Measurements from ENCODE around the gene SSBP4. TPM values are rescaled to one million over a fixed set of nuclear protein-coding genes. Genes with fewer than 3 reads are reported as not detected.

Gene SSBP4
- total RNA-seq, 1 experiment from 2014 or later: 46.1 TPM

GRCh38 chr19:18373407-18373891, 45.7 kb upstream of the SSBP4 start:
- H3K27ac Mint-ChIP-seq: peak overlapping the region; percentile 97 to 98 (median 97)
- peak overlapping the region; percentile 68 for H2BK12ac ChIP-seq (ENCODE audit: insufficient read length, low read depth, low read length)
- no peaks in the 10 kb centered on the region for H3K79me1 ChIP-seq (ENCODE audit: insufficient read depth, low read depth, low read length, poor library complexity, severe bottlenecking)
- no peaks in the 10 kb centered on the region for H3K23me2 ChIP-seq (ENCODE audit: insufficient read length, low read depth, low read length, poor library complexity, severe bottlenecking)
- no peak overlapping the region for H2AFZ ChIP-seq (ENCODE audit: low read length)
- H3K14ac ChIP-seq (ENCODE audit: insufficient read depth, low read length): peak overlapping the region; percentile 87; the same call in 1 of the 2 replicates
- no peaks in the 10 kb centered on the region for H3K79me2 ChIP-seq (ENCODE audit: insufficient read depth, low read length)
- no peaks in the 10 kb centered on the region; a peak in 1 of 5 replicates for H3K9me3 Mint-ChIP-seq
- peaks cover 0 to 2% (median 2%) of the 10 kb centered on the region in 3 experiments; a peak in 1 of 7 replicates for H3K36me3 Mint-ChIP-seq (ENCODE audit: insufficient read depth in 1 of 3, low read depth in 3 of 3)
- no peaks in the 10 kb centered on the region for H3K27me3 ChIP-seq (ENCODE audit: insufficient read depth, low read length)
- peak overlapping the region; percentile 48 for H3K4ac ChIP-seq (ENCODE audit: low read depth, low read length)
- peak overlapping the region; percentile 15 for H2BK120ac ChIP-seq (ENCODE audit: low read depth, low read length, poor library complexity, severe bottlenecking)
- no peak overlapping the region for H3K23ac ChIP-seq (ENCODE audit: insufficient read length, low read depth, low read length)
- H3K9ac ChIP-seq (ENCODE audit: extremely low read depth, insufficient read length, low read length): no peak overlapping the region
- no peak for TF ChIP-seq CTCF (conservative IDR thresholded peaks at IDR 0.05)
- H3K4me2 ChIP-seq (ENCODE audit: insufficient read depth, insufficient read length, low read length): no peak overlapping the region
- no peak overlapping the region; a peak in 1 of 5 replicates for H3K4me3 Mint-ChIP-seq
- peak overlapping the region; percentile 90 for H4K8ac ChIP-seq (replicated peaks; ENCODE audit: insufficient read length, low read depth, low read length)
- peak overlapping the region; percentile 51 for H2BK5ac ChIP-seq (ENCODE audit: insufficient read length, low read length)
- peaks cover 22 to 26% of the 10 kb centered on the region in 2 experiments for H3K4me1 Mint-ChIP-seq
- peak overlapping the region; percentile 77 for H4K5ac ChIP-seq (ENCODE audit: insufficient read length, low read depth, low read length)
- peaks cover 2% of the 10 kb centered on the region for H4K20me1 ChIP-seq (ENCODE audit: control insufficient read depth, insufficient read depth, insufficient read length)
- no peaks in the 10 kb centered on the region; the same call in 1 of the 2 replicates for H3K27me3 Mint-ChIP-seq (ENCODE audit: low read depth)
- peak overlapping the region; percentile 40 for H3T11ph ChIP-seq (ENCODE audit: low read length)
- no peak overlapping the region for H2BK15ac ChIP-seq (ENCODE audit: low read depth, low read length)
- peaks cover 2% of the 10 kb centered on the region; the same call in 1 of the 2 replicates for H3K4me1 ChIP-seq (ENCODE audit: insufficient read depth, low read length)
- H4K91ac ChIP-seq (ENCODE audit: insufficient read length, low read depth, low read length): peak overlapping the region; percentile 77
- DNase-seq: no peak
- no peak overlapping the region for H3K56ac ChIP-seq (ENCODE audit: insufficient read length, low read depth, low read length)
- H2BK20ac ChIP-seq (ENCODE audit: low read depth, low read length, poor library complexity, severe bottlenecking): no peak overlapping the region
- H3K27ac ChIP-seq (ENCODE audit: insufficient read length, low read depth, low read length): peak overlapping the region; percentile 67
- no peaks in the 10 kb centered on the region for H3K9me3 ChIP-seq (ENCODE audit: control insufficient read depth, low read depth, low read length)
- peak overlapping the region; percentile 15 for H2AK5ac ChIP-seq (ENCODE audit: insufficient read length, low read length)
- peak overlapping the region; percentile 94 for H3K18ac ChIP-seq (ENCODE audit: insufficient read length, low read depth, low read length)
- WGBS (ENCODE audit: extremely low coverage, insufficient read length, low lambda C conversion rate): no CpG with 5 or more reads among the region's 4 CpGs

Measured in H9 (cell line).